HG03439 (cell line): ENCODE measurements around the gene DLX3.

Source experiments
- ATAC-seq: cut with Tn5 transposase; IDR thresholded peaks from one replicate; pipeline ENCODE4 v1.9.1; 2021; ENCODE audit warnings: mild to moderate bottlenecking, moderate library complexity; ENCODE audit not compliant: unreplicated experiment

The DLX3 gene

DNA sequence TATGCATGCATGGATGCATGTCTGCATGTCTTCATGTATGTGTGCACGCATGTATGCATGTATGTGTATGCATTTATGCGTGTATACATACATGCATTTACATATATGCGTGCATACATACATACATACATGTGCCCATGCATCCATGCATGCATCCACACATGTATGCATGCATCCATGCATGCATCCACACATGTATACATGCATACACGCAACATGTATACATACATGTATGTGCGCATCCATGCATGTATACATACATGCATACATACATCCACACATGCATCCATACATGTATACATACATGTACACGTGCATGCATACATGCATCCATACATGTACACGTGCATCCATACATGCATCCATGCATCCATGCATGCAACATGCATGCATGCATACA lies 29.8 kb upstream of the DLX3 start:
- no peak for ATAC-seq

DNA sequence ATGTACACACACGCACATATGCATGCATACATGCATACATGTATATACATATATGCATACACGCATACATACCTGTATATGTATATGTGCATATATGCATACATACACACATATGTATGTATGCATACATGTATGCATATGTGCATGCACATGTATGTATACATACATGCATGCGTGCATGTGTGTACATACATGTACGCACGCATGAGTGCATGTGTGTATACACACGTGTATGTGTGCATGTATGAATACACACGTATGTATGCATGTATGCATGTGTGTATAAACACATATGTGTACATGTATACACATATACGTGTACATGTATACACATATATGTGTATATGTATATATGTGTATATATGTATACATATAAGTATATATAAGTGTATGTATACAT lies 28.5 kb upstream of the DLX3 start:
- no peak for ATAC-seq

DNA sequence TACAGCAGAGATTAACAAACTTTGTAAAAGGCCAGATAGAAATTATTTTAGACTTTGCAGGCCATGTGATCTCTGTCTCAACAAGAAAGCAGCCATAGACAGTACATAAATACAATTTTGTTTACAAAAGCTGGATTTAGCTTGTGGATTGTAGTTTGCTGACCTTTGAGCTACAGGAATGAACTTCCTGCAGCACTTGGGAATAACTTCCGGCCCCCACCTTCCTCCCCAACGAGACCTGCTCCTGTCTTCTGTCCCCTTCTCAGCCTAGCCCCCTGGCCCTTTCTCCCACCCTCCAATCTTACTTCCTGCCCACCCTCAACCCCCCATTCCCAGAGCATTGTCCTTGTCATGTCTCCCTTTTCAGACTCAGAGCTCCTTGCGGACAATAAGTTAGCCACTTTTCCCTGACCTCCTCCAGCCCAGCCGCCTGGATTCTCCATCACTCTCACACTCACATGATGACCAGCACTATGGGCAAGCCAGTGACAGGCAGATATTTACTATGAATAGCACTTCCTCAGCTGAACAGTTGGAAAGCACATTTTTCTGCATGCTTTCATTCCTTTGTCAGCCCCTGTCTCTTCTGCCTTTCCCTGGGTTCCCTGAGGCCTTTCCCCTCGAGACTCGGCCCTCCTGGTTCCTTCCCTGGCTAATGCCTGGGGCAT lies 27.6 kb upstream of the DLX3 start:
- ATAC-seq, result no peak

DNA sequence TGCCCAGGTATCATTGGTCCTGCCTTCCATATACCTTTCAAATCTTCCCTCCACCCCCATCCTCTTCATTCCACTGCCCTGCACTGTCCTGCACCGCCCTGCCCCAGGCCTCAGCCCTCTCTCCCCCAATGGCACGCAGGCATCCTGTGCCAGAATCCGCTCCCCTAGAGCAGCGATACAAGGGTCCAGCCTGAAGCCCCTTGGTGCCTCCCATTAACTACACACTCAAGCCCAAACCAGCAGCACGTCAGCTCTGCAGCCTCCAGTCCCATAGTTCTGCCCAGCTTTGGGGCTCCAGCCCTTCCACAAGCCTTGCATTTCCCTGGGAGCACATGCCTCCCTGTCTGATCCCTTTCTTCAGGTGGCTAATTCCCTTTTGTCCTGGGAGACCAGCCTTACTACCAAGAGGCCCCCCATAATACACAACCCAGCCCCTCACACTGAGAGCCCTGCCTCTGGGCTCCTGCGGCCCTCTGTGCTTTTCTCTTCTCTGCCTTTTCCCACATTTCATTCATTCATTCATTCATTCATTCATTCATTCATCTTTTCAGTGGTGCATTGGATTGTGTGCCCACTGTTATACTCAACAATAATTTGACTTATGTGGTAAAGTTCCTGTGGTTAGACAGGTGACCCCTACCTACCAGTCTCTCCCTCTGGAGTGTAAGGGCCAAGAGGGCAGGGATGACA lies 26.8 kb upstream of the DLX3 start:
- ATAC-seq, result no peak

DNA sequence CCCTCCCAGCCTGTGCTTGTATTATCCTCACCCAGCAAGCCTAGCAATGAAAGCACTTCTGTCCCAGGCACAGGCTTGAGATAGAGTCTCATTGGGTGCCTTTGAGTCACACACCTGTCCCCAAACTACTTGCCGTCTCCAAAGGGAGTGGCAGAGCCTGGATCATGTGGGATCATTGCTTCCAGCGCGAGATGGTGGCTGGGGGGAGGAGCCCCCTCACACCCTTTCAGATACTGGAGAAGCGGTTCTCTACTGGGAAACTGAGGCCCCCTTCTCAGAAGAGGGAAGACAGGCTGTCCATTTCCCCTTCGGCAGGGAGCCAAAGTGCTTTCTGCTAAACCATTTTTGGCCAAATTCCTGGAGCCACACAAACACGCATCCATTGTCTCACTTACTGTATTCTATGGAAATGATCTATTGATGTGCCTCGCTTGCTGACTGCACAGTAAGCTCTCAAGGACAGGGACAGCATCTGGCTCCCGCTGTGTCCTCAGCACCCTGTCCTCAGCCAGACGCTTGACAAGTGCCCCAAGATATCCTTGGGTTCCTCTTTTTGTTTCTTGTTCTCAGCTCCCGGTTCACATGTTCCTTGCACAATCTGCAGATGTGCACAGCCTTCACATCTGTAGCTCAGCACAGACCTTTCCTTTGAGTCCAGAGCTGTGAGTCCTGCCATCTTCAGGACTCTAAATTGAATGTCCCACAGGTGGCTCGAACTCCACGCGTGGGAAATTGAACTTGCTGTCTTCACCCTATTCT lies 26.0 kb upstream of the DLX3 start:
- ATAC-seq, result no peak

DNA sequence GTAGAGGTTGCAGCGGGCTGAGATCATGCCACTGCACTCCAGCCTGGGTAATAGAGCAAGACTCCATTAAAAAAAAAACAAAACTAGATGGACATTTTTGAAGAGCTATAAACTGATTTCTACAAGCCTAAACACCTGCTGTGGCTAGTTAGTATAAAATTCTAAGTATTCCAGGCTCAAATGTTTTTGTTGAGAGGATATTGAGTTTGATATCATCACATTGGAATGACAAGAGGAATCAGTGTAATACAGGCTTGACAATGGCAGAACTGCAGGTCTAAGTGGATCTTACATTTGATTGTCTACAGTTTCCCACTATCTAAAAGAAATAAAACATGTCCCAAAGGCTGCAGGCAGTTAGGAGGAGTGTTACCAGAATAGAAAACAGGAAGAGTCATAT lies 23.9 kb upstream of the DLX3 start:
- ATAC-seq, result no peak

DNA sequence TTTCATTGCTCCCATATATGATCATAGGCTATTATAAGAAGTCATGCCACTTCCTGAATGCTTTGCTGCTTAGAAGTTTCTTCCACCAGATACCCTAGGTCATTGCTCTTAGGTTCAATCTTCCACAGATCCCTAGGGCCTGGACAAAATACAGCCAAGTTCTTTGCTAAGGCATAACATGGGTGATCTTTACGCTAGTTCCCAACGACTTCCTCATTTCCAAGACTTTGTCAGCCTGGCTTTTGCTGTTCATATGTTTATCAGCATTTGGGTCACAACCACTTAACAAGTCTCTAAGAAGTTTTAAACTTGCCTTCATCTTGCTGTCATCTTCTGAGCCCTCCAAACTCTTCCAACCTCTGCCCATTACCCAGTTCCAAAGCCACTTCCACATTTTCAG lies 20.1 kb upstream of the DLX3 start:
- ATAC-seq, result no peak

DNA sequence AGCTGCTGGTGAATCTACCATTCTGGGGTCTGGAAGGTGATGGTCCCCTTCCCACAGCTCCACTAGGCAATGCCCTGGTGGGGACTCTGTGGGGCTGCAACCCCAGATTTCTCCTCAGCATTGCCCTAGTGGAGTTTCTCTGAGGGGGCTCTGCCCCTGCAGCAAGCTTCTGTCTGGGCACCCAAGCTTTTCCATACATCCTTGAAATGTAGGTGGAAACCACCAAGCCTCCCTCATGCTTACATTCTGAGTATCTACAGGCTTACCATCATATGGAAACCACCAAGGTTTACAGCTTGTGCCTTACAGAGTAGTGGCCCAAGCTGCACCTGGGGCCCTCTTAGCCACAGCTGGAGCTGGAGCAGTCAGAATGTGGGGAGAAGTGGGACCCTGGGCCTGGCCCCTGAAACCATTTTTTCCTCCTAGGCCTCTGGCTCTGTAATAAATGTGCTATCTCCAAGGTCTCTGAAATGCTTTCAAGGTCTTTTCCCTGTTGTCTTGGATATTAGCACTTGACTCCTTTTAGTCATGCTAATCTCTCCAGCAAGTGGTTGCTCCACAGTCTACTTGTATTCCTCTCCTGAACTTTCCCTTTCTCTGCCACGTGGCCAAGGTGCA lies 19.6 kb upstream of the DLX3 start:
- no peak for ATAC-seq

DNA sequence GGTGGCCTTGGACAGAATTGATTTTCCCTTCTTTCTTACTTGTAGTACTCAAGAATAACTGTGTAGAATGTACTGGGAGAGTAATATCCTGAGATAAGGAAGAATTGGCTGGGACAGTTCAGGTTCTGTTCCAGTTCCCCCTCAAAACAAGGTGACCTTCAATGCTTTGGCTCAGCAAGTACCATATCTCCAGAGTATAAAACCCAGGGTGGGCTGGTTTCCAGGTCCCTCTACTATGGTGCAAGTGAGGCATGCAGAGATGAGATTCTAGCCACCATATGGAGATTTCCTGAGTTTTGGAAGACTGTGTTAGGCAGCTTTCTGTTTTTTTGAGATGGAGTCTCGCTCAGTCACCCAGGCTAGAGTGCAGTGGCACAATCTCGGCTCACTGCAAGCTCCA lies 18.1 kb upstream of the DLX3 start:
- ATAC-seq, result no peak

DNA sequence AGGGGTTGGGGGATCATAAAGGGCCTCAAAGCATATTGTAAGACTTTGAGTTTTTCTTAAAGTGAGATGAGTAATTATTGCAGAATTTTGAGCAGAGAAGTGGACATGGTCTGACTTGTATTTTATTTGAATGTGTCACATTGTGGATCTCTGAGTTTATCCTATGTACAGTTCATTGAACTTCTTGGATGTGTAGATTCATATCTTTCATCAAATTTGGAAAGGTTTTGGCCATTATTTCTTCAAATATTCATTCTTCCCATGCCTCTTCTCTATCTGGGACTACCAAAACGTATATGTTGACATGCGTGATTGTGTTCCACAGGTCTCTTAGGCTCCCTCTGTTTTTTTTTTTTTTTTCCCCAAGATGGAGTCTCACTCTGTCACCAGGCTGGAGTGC lies 14.3 kb upstream of the DLX3 start:
- ATAC-seq, result no peak

DNA sequence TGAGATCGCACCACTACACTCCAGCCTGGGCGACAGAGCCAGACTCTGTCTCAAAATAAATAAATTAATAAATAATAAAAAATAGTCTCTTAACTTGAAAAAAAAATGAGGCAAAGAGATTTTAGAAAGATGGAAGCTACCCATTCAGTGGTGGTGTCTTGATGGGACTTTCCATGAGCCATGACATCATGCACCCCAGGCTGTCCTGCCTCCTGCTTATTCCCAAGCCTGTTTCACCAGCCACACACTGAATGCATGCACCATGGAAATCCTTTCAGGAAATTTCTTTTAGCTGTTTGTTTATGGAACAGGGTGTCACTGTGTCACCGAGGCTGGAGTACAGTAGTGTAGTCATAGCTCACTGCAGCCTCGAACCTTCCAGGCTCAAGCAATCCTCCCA lies 8.9 kb upstream of the DLX3 start:
- ATAC-seq, result no peak

DNA sequence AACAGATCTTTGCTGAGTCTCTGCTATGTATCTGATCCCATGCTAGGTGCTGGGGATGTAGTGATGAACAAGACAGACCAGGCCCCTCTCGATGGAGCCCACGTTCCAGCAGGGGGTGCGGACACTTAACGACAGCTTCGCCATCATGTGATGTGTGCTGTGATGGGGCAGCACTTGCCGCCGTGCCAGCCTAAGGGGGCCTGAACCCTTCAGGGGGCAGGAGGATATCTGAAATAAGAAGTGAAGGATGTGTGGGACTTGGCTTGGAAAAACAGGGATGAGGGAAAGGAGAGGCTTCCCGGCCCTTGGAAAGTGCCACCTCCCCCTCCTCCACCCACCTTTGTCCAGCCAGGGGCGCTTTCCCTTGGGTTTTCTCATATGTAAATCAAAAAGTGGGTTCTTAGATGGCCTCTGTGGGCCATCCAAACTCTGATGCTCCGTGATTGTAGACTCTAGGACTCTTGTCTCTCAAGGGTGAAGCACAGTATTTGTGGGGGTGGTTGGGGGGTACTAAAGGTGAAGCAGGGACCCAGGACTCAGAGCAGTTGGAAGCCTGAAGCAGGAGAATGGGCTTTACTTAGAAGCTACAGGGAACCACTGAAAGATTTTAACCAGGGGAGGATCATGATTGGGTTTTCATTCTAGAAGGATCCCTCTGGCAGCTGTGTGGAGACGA lies 4.0 kb upstream of the DLX3 start:
- ATAC-seq, result no peak

DNA sequence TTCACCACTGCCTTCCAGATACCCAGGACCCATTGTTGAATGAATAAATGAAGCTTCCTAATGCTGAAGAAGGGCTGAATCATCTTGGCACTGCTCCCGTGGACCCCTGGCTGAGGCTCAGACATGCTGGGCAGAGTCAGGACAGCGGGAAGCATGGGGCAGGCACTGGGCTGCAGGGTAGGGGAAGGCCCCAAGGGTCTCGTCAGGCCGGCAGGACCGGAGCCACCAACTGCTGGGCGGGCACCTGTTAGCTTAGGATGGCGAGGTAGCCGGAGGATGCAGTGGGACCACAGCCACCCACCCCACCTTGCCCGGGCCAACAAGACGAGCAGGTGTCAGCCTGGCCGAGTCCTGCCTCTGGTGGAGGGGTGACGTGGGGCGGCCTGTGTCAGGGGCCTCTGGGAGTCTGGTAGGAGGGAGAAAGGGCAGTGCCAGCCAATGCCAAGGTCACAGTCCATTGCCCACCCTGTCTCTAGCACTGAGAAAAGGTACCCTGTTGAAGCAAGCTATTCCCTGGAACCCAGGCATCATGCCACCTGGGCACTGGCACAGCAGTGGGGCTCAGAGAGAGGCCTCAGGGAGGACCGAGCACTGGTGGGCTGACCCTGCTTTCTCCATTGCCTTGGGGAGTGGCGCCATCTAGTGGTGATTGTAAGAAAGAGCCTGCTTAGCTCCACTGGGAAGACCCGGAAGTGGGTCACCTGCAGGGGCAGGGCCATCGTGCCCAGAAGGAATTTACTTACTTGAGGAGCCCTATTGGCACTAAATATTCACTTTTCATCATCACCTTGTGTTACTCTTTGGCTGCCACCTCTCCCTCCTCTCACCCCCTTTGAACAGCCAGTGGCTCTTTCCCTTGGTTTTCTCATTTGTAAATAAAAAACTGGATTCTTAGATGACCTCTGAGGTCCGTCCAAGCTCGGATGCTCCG lies 3.0 kb upstream of the DLX3 start:
- ATAC-seq, result peak; percentile 64

DNA sequence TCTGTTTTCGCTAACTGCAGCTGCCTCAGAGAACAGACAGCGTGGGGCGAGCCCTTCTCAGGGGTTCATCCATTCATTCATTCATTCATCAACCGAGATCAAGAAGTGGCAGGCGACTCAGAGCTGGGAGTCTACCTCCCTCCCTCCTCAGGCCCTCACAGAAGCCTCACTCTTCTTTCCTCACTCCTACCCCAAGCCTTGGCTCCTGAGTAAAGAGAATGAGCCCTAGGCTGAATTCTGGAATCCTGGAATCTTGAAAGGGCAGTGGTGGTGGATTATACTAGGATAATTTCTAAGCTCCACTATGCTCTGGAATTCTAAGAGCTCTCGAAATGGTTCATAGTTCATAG lies 2.3 kb upstream of the DLX3 start:
- no peak for ATAC-seq

DNA sequence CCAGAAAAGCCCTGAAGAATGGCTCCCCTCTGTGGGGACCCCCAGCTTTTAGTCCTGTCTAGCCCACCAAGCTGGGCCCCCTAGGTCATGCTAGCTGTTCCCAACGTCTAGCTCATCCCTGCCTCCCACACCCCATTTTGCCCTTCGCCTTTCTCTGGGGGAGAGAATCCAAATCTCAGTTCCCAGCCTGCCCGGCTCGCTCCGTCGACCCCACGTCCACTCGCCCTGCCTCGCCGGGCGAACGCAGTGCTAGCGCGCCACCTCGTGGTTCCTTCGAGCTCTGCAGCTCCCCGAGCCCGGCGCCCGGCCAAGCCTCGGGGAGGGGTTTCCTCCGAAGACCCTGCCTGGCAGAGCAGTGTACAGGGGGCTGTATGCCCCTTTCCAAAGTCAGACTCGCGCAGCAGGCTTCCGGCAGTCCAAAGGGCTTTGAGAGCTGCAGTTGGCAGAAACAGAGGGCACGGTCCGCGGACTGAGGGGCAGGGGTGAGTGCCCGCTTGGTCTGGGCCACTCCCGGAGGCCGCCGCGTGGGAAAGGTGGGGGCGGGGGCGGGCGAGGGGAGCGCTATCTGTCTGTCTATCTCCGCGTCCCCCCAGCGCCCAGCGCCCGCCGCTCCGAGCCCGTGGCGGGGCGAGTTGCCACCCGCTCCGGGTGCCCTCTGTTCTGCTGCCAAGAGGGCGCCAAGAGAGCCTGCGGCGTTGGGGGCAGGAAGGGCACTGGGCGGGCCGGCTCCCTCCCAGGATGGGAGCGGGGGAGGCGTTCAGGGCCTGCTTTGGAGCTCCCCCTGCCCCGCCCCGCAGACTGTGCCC lies 1.7 kb upstream of the DLX3 start:
- ATAC-seq, result no peak

DNA sequence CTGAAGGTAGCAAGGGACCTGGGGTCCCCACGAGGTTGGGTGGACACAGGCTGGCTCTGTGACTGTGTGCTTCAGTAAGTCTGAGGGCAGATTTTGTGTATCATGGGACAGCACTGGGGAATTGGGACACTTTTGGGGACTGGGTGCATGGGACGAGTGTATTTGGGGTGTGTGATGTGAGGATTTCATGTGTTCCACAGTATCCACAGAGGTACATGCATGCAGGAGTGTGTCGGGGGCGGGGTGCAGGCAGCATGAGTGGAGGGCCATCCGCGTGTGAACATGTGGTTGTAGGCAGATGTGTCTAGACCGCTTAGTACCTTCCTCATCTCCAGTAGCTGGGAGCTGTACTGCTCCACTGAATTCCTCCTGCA lies 1.1 kb upstream of the DLX3 start:
- ATAC-seq, result no peak

DNA sequence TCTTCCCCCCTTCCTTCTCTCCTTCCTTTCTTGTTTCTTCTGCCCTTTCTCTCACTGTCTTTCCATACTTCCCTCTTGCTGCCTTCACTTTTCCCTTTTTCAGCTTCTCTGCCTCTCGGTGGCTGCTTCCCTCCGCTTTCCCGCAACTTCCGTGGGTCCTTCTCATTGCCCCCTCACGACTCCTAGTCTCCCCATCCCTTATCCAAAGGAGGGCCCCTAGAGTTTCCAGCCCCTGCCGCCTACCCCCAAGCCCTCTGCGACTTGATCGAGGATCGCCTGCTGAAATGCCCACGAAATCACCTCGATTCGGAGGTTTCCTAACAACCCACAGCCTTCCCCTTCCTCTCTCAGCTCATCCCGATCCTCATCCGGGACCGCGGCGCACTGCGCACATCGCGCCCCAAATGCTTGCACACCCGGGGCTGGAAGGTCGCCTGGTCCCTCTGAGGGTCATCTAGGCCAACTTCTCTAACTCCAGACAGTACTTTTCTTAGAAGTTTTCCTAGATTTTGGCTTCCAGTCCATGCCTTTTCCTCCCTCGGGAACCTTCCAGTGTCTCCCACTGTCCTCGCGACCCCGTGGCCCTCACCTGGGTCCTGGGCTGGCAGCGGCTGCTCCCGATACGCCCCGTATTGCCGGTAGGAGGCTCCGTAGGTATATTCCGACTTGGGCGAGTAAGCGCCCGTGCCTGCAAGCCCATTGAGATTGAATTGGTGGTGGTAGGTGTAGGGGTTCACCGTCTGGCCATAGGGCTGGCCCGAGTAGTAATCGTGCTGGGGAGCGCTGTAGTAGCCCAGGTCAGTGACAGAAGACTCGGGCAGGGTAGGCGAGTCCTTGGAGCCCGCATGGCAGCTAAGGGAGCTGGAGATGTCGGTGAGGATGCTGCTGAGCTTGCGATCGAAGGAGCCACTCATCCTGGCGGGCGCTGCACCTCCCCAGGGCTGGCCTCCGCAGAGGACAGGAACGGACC lies 654 bp downstream of the DLX3 start:
- ATAC-seq, result no peak

DNA sequence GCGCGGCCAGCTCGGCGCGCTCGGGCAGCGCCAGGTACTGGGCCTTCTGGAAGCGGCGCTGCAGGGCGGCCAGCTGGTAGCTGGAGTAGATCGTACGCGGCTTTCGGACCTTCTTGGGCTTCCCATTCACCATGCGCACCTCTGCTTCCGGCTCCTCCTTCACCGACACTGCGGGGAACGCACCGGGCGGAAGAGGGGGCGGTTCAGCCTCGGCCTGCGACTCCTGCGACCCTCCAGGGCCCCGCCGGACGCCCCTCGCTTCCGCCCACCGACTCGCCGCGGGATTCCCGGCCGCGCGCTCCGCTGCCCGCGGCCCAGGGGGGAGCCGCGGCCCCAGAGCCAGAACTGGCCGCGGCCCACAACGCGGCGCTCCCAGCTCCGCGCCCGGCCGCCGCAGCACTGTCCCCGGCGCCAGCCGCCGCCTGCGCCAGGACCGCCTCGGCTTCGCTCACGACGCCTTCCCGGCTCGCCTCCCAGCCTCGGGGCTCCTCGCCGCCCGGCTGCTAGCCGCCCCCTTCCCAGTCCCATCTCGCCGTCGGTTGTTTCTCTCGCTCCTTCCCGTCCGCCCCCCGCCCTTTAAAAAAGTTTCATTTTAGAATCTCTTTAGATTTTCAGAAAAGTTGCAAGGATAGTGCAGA lies 1.5 kb downstream of the DLX3 start:
- no peak for ATAC-seq
